Heart left ventricle (tissue), 13 donors: ENCODE results near the gene SRPK2.

ENCODE experiments used
- POLR2A ChIP-seq, 2 donors: fragments of 450-650 bp; IDR thresholded peaks; one replicate each; pipeline ENCODE4 v1.6.1; 2017; ENCODE audit warnings: antibody characterized with exemption in 2 of 2, mild to moderate bottlenecking in 2 of 2, moderate library complexity in 2 of 2
- TF ChIP-seq, protein P1 (sequence below), 12 donors: fragments of 200-600 bp; sonication (generic) in 4 of 12; IDR thresholded peaks; one replicate each; pipeline versions ENCODE4 v1.5.0 to v1.8.0; 2018 to 2022; ENCODE audit warnings: antibody characterized with exemption in 12 of 12, mild to moderate bottlenecking in 5 of 12
- donor health status: ischemic (EF 13 %, LVEDD 7.1; RV severe dilation, severe dysfunction).
- donor health status: DM: no; HTN: yes; CAD: no.
- donor health status: DM: no; HTN: no; CAD: no.
- donor health status: ischemic (EF 25% LVEDD 6.9; RV normal size, moderate dysfunction).
- donor health status: ischemic (EF 25% LVEDD 5.7; RV mildly dilated, moderate dysfunction).
- donor health status: ischemic (EF 35%, LVEDD 5.7; RV mildly dilated, moderate dysfunction).
- donor health status: nonischemic (EF 11% LVEDD 7.7; RV severe dilation, severe dysfunction).
- donor health status: DM: yes; HTN: yes; CAD: no.
- donor health status: PGD.
- donor health status: ischemic (EF 29% LVEDD 5.4; RV normal size, mild dysfunction).
- donor health status: nonischemic (EF 23%, LVEDD 6.1; RV moderate dilation, normal function).

GRCh38 chr7:105279688-105280007 is 109.1 kb downstream of the SRPK2 start:
- TF ChIP-seq, protein P1, sequence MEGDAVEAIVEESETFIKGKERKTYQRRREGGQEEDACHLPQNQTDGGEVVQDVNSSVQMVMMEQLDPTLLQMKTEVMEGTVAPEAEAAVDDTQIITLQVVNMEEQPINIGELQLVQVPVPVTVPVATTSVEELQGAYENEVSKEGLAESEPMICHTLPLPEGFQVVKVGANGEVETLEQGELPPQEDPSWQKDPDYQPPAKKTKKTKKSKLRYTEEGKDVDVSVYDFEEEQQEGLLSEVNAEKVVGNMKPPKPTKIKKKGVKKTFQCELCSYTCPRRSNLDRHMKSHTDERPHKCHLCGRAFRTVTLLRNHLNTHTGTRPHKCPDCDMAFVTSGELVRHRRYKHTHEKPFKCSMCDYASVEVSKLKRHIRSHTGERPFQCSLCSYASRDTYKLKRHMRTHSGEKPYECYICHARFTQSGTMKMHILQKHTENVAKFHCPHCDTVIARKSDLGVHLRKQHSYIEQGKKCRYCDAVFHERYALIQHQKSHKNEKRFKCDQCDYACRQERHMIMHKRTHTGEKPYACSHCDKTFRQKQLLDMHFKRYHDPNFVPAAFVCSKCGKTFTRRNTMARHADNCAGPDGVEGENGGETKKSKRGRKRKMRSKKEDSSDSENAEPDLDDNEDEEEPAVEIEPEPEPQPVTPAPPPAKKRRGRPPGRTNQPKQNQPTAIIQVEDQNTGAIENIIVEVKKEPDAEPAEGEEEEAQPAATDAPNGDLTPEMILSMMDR (IDR thresholded peaks at IDR 0.05) = no peak
- TF ChIP-seq POLR2A (IDR thresholded peaks at IDR 0.05) = no peak
